HepG2 (cell line): ENCODE data around the gene LRRC3C. TPM values are rescaled to one million over a fixed set of nuclear protein-coding genes. Genes with fewer than 3 reads are reported as not detected.
A peak's percentile ranks its signal among the peaks of the same experiment; 100 is the strongest.

Experiments
- ADNP ChIP-seq: sonication (generic); formaldehyde crosslinking; IDR thresholded peaks from 2 replicates; pipeline ENCODE4 v1.4.0; 2020; ENCODE audit warnings: missing genetic modification reagents
- CENPX ChIP-seq: sonication (generic); formaldehyde crosslinking; IDR thresholded peaks from 2 replicates; pipeline ENCODE4 v1.9.0; 2021; ENCODE audit warnings: mild to moderate bottlenecking, missing genetic modification reagents, moderate library complexity
- E2F2 ChIP-seq: sonication (generic); formaldehyde crosslinking; IDR thresholded peaks from 2 replicates; pipeline ENCODE4 v1.4.0; 2020; ENCODE audit warnings: missing genetic modification reagents, borderline replicate concordance
- HMGXB3 ChIP-seq: sonication (generic); formaldehyde crosslinking; IDR thresholded peaks from 2 replicates; pipeline ENCODE4 v1.4.0; 2020; ENCODE audit warnings: missing genetic modification reagents, borderline replicate concordance
- IRF2 ChIP-seq: IDR thresholded peaks from 2 replicates; pipeline ENCODE4 v1.6.1; 2018; ENCODE audit warnings: missing genetic modification reagents, missing compliant biosample characterization
- JUN ChIP-seq: sonication (generic); formaldehyde crosslinking; IDR thresholded peaks from 2 replicates; pipeline ENCODE4 v1.4.0; 2020; ENCODE audit warnings: mild to moderate bottlenecking, missing genetic modification reagents
- JUND ChIP-seq: sonication (generic); formaldehyde crosslinking; IDR thresholded peaks from 2 replicates; pipeline ENCODE4 v1.8.0; 2022; ENCODE audit warnings: mild to moderate bottlenecking, missing genetic modification reagents
- NFYC ChIP-seq: IDR thresholded peaks from 2 replicates; pipeline ENCODE4 v1.6.1; 2016; ENCODE audit warnings: missing genetic modification reagents, missing compliant biosample characterization
- PLSCR1 ChIP-seq: sonication (generic); formaldehyde crosslinking; IDR thresholded peaks from 2 replicates; pipeline ENCODE4 v1.5.0; 2020; ENCODE audit warnings: missing genetic modification reagents, mild to moderate bottlenecking, borderline replicate concordance
- POGK ChIP-seq: sonication (generic); formaldehyde crosslinking; conservative IDR thresholded peaks from 2 replicates; pipeline ENCODE4 v1.8.0; 2022; ENCODE audit warnings: mild to moderate bottlenecking, moderate library complexity, missing genetic modification reagents
- POGZ ChIP-seq: sonication (generic); formaldehyde crosslinking; IDR thresholded peaks from 2 replicates; pipeline ENCODE4 v1.4.0; 2020; ENCODE audit warnings: mild to moderate bottlenecking, missing genetic modification reagents
- POLR2AphosphoS2 ChIP-seq: IDR thresholded peaks from 2 replicates; pipeline ENCODE4 v1.6.1; 2011; ENCODE audit warnings: low read depth, low read length, improper control_type of control experiment
- POLR2G ChIP-seq: fragments of 200-400 bp; formaldehyde crosslinking; IDR thresholded peaks from 2 replicates; pipeline ENCODE4 v1.6.1; 2018; ENCODE audit warnings: mild to moderate bottlenecking, low read depth, low read length, moderate library complexity
- U2AF2 ChIP-seq: fragments of 200-400 bp; formaldehyde crosslinking; IDR thresholded peaks from 2 replicates; pipeline ENCODE4 v1.6.1; 2017; ENCODE audit warnings: low read depth, mild to moderate bottlenecking, low read length
- ZEB1 ChIP-seq: IDR thresholded peaks from 2 replicates; pipeline ENCODE4 v1.6.1; 2012; ENCODE audit warnings: mild to moderate bottlenecking, low read depth, inconsistent platforms; ENCODE audit not compliant: insufficient replicate concordance
- ZFP1 ChIP-seq: IDR thresholded peaks from 2 replicates; pipeline ENCODE4 v1.6.1; 2016
- ZNF138 ChIP-seq: sonication (generic); formaldehyde crosslinking; IDR thresholded peaks from 2 replicates; pipeline ENCODE4 v1.5.0; 2020; ENCODE audit warnings: mild to moderate bottlenecking, low read depth, missing genetic modification reagents
- ZNF207 ChIP-seq: fragments of 450-650 bp; IDR thresholded peaks from 2 replicates; pipeline ENCODE4 v1.6.1; 2016; ENCODE audit warnings: antibody characterized with exemption, borderline replicate concordance
- ZNF431 ChIP-seq: sonication (generic); formaldehyde crosslinking; IDR thresholded peaks from 2 replicates; pipeline ENCODE4 v1.9.0; 2022; ENCODE audit warnings: missing genetic modification reagents, low read depth, mild to moderate bottlenecking, borderline replicate concordance
- ZNF468 ChIP-seq: sonication (generic); formaldehyde crosslinking; IDR thresholded peaks from 2 replicates; pipeline ENCODE4 v1.8.0; 2022; ENCODE audit warnings: mild to moderate bottlenecking, moderate library complexity, missing genetic modification reagents
- ZNF503 ChIP-seq: sonication (generic); formaldehyde crosslinking; IDR thresholded peaks from 2 replicates; pipeline ENCODE4 v1.4.0; 2020; ENCODE audit warnings: missing genetic modification reagents
- ZNF781 ChIP-seq: sonication (generic); formaldehyde crosslinking; IDR thresholded peaks from 2 replicates; pipeline ENCODE4 v1.5.1; 2020; ENCODE audit warnings: borderline replicate concordance, mild to moderate bottlenecking, missing genetic modification reagents; ENCODE audit errors: not compliant biosample characterization
- polyA plus RNA-seq, 8 experiments: library from polyadenylated mRNA; depleted of rRNA in 3 of 8; stranded (reverse) in 7 of 8; unstranded in 1 of 8; fragments of >200 nt; fragmentation: Illumina TruSeq in 4 of 8; extraction: Trizol in 4 of 8; gene quantifications; 2 replicates each; pipeline versions ENCODE4 v1.2.1 to v1.2.3, GENCODE V29; 2011 to 2016; ENCODE audit warnings: low read depth in 4 of 8, missing spikeins in 1 of 8, mixed read lengths in 1 of 8; ENCODE audit not compliant: insufficient read depth in 1 of 8
- total RNA-seq, 5 experiments: library from RNA; depleted of rRNA; stranded (reverse); fragments of >200 nt; fragmentation: Illumina TruSeq; extraction: Trizol; gene quantifications; 2 replicates each; pipeline ENCODE4 v1.2.3, GENCODE V29; 2016; ENCODE audit warnings: low read depth in 1 of 5

LRRC3C gene
- total and polyA plus RNA-seq, 2 of the 13 experiments (the other 11 are each of a cell fraction or from before 2014, with no cell fraction given): 0.17 TPM; not detected in 1

GRCh38 chr17:39904990-39905288, 22.6 kb upstream of the LRRC3C start (continued):
- TF ChIP-seq ZNF138 (CRISPR knock-in tag): no peak
- 0 out of 2 replicates have a peak, but pooled peaks have one; percentile 33 for TF ChIP-seq POGK
- TF ChIP-seq ADNP (CRISPR knock-in tag): no peak
- no peak for TF ChIP-seq ZNF207
- TF ChIP-seq POGZ (CRISPR knock-in tag): peak; percentile 8; the same call in 1 of the 2 replicates
- no peak for TF ChIP-seq ZNF781
- TF ChIP-seq ZNF431 (CRISPR knock-in tag): no peak
- TF ChIP-seq U2AF2: no peak
- no peak for TF ChIP-seq POLR2AphosphoS2
- TF ChIP-seq JUN (CRISPR knock-in tag): no peak
- no peak for TF ChIP-seq ZNF468
- TF ChIP-seq E2F2 (CRISPR knock-in tag): no peak
- TF ChIP-seq IRF2 (CRISPR knock-in tag): 0 out of 2 replicates have a peak, but pooled peaks have one; percentile 12
- peak; percentile 4 for TF ChIP-seq ZEB1
- TF ChIP-seq NFYC (CRISPR knock-in tag): 0 out of 2 replicates have a peak, but pooled peaks have one; percentile 4
- TF ChIP-seq POLR2G: no peak
- TF ChIP-seq ZNF503 (CRISPR knock-in tag): no peak
- TF ChIP-seq PLSCR1 (CRISPR knock-in tag): no peak
- 0 out of 2 replicates have a peak, but pooled peaks have one; percentile 16 for TF ChIP-seq HMGXB3 (CRISPR knock-in tag)
- TF ChIP-seq JUND (CRISPR knock-in tag): no peak
- TF ChIP-seq ZFP1 (CRISPR knock-in tag): no peak
- no peak for TF ChIP-seq CENPX (CRISPR knock-in tag)
